T-helper 1 cell treated with Interleukin-12 subunit alpha and Interleukin-12 subunit beta and Interleukin-4 antibody, amounts not matched to agents 30 ng/mL and 1 ng/mL, for 36 hours (primary cell): ENCODE results near the gene COX6A1. TPM values are rescaled to one million over a fixed set of nuclear protein-coding genes. Genes with fewer than 3 reads are reported as not detected.
"Not testable (repeated sequence)": the region's sequence is repeated elsewhere in the genome, so short reads cannot be mapped to it uniquely, and the experiment has no call there.

ENCODE experiments used
- intact Hi-C: fragments of 100-400 bp; cut with micrococcal nuclease; formaldehyde crosslinking; loops from one replicate; pipeline ENCODE4 v1.15.1; 2024
- total RNA-seq: library from RNA; stranded (reverse); gene quantifications from 2 replicates; pipeline ENCODE4 v1.2.3, GENCODE V29; 2022

The COX6A1 gene
- total RNA-seq, 1 donor from 2014 or later = 280 TPM

DNA sequence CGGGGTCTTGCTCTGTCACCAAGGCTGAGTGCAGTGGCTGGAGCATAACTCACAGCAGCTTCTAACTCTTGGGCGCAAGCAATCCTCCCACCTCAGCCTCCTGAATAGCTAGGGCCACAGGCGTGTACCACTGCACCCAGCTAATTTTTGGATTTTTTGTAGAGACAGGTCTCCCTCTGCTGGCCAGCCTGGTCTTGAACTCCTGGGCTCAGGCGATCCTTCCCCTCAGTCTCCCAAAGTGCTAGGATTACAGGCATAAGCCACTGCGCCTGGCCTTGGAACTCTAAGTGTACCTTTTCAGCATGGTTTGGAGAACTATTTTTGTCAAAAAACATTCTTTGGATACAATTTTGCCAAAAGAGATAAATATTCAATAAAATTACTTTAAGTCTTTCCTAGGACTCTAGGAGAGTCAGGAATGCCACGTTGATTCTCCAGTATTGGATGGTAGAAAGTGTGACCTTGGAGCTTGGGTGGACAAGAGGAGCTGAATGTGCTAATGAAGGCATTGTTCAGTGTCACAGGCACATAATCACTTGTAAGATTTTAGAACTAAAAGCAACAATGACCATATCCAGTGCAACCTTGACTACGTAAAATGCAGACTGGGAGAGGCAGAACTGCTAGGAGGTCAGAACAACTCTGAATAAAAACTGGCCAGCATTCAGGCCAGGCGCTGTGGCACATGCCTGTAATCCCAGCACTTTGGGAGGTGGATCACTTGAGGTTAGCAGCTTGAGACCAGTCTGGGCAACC, 28.8 kb downstream of the COX6A1 start:
- intact Hi-C loops = loop anchor here (1.0 kb wide), 1 partner anchor 12 kb away; no protein-coding TSS in a partner anchor

DNA sequence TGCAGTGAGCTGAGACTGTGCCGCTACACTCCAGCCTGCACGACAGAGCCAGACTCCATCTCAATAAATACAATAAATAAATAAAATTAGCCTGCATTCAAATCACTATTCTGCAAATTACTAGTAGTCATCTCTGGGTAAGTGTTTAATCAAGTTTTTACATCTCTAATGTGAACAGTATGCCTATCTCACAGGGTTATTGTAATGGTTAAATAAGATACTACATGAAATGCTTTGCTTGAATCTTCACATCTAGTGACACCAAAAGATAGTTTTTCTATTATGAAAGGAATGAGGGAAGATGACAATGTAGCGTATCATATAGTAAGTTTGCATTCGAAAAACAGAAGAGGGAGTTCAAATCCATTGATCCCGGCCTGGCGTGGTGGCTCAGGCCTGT, 29.5 kb downstream of the COX6A1 start:
- intact Hi-C loops = no loop called here

DNA sequence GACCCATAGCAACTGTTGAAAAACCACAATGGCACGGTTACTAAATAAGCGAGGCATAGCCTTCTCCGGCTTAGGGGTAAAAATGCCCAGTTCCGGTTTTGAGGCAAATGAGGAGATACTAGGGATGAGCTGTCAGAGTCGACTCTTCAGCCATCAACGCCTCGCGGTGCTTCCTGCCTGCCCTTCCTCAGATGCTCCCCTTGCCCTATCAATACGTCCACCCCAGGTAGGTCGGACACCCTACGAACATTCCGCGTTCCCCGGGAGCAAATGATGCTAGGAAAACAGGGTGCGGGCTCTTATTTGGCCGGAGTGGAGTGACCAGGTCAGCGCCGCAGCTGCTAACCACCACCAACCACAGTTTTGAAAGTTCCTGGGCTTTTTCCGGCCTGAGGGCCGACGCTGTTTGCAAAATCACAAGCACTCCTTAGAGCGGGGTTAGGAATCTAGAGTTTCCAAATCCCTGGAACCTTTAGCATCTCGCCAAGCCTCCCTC, 30.5 kb downstream of the COX6A1 start:
- intact Hi-C loops = loop anchor here (1.0 kb wide), 1 partner anchor 112 kb away; no protein-coding TSS in a partner anchor

DNA sequence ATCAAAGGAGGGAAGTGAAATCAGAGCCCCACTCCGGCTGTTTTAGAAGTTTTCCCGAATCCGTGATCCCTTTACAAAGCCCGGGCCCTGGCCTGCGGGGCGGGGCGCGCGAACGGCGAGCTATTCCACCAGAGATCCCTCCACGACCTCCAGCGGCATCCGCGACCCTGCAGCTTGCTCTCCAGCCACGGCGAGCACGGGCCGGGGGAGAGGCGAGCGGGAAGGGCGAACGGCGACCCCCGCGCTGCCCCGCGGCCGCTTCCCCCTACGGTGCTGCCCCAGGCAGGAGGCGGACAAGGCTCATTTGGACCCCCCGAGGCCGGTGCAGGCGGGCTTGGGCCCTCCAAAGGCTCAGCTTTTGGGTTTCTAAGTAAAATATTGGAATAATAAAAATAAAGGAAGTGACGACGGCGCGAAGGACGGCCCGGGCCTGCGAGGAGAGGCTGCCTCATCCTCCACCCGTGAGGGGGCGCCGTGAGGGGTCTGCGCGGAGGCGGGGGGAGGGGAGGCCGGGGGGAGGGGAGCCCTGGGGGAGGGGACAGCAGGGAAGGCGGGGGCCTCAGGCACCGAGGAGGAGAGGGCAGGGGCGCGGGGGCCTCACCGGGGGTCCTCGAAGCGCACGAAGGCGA, 31.0 kb downstream of the COX6A1 start:
- intact Hi-C loops = loop anchor here (1.0 kb wide), 10 partner anchors 23 to 167 kb away; partner anchors contain the start of genes COQ5, COX6A1, DYNLL1 and GATC

DNA sequence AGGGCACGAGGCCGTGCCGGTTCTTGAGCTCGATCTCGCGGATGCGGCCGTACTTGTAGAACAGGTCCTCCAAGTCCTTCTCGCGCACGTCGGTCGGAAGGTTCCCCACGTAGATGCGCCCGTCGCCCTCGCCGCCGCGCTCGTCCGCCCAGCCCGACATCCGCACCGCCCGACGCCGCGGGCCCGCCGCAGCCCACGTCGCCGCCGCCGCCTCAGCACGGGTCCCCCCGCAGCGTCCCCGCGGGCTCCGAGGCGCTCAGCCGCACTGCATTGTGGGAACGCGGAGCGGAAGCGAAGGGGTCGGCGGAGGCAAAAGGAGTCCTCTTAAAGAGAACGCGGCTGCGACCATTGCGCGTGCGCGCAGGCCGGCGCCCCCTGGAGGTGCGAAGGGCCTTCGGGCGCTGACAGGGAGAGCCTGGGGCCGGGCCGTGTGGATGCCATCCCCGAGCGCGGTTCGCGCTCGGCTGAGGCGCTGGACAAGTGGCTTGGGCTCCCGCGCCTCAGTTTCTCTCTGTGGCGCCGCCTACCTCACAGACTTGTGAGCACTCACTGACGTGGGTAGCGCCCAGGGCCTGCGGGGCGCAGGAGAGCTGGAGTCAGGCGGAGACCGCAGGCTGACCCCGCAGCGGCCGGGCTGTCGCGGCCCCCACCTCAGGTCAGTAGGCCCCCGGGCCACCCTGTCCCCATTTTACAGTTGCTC, 31.7 kb downstream of the COX6A1 start, which contains the start of gene SRSF9:
Gene SRSF9 (minus strand): TSS at position 299 of the 700 bp plus-strand sequence. CDS start 139 bp downstream, at position 160.
- intact Hi-C loops = loop anchor here (1.0 kb wide), 10 partner anchors 23 to 217 kb away; partner anchors contain the start of genes COQ5, COX6A1, DYNLL1 and GATC

DNA sequence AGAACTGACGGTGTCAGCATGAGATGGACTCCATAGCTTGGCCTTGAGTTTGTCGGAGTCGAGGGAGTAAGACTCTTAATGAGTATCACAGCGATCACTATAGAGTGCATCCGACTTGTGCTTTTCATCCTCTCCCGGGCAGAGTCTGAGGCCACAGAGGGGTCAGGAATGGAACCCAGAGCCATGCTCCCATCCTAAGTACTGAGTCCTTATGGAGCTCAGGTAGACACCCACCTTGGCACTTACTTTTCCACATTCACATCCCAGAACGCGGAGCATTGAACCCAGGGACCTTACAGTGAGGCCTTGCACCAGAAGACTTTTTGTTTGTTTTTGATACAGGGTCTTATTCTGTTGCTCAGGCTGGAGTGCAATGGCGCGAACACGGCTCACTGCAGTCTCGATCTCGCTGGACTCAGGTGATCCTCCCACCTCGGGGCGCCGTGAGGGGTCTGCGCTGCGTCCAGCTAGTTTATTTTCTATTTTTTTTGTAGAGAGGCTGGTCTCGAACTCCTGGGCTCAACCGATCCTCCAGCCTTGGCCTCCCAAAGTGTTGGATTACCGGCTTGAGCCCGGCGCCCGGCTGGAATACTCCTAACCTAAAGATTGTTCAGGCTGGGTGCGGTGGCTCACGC, 32.4 kb downstream of the COX6A1 start:
- intact Hi-C loops = loop anchor here (1.0 kb wide), 1 partner anchor 216 kb away; no protein-coding TSS in a partner anchor

DNA sequence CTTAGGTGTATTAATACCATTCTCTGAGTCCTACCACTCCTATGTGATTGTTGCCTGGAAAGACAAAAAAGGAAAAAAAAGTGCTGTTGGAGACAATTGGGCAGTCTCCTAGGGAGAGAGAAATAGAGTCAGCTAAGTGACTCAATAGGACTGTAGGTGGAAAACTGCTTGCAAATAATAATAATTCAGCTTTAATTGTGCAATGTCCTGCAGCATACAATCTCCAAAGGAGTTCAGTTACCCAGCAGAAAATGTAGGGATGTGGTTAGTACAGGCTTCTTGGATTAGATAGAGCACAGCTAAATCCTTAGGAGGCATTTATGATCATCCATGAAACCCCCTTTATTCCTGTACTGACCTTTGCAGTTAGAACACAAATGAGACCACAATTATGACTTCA, 34.6 kb downstream of the COX6A1 start:
- intact Hi-C loops = no loop called here

DNA sequence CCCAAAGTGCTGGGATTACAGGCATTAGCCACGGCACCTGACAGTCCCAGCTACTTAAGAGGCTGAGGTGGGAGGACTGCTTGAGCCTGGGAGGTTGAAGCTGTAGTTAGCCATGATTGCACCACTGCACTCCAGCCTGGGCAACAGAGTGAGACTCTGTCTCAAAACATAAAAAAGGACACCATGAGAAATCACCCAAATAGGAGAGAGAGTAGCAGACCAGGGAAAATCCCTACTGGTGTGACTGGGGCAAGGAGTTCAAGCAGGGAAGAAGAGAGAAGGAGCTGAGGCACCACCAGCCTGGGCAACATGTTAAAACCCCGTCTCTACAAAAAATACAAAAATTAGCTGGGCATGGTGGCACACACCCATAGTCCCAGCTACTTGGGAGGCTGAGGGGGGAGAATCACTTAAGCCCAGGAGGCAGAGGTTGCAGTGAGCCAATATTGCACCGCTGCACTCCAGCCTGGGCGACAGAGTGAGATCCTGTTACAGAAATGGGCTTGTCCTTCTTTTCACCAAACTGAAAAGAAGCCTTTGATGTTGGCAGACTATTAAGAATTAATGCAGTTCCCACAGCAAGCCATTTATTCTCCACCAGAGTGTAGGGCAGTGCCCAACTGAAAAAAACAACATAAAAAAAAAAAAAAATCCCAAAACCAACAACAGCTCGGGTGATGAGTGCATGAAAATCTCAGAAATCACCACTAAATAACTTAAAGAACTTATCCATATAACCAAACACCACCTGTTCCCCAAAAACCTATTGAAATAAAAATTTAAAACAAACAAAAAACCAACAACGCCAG, 36.1 kb downstream of the COX6A1 start:
- intact Hi-C loops = no loop called here

DNA sequence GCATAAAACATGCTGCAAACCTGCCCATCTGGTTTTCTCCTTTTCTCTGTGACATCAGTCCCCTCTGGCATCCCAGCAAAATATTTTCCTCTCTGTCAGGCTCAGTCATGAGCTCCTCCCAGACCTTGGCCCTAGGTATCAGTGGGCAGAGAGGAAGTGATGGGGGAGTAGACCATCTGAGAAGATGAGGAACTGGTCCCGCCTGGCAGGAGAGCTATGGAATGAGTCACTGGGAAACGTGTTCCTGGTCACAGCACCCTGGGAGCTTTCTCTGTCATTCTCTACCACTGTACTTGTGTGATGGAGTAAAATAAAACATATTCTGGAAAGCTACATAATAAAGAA, 36.7 kb downstream of the COX6A1 start:
- intact Hi-C loops = no loop called here

DNA sequence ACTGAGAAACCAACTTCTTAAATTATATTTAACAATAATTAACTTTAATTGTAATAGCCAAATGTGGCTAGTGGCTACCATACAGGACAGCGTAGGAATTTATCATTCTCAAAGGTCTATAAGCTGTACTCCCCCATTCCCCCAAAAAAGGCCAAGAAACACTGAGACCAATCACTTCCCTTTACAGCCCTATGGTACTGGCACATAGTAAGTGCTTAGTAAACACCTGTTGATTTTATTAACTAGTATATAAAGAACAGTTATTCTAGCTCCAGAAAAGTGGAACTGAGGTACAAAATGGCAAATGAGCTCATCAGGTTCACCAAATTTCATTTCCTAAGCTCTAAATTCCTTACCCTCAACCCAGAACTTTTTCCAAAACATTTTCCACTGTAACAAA, 37.7 kb downstream of the COX6A1 start:
- intact Hi-C loops = no loop called here

DNA sequence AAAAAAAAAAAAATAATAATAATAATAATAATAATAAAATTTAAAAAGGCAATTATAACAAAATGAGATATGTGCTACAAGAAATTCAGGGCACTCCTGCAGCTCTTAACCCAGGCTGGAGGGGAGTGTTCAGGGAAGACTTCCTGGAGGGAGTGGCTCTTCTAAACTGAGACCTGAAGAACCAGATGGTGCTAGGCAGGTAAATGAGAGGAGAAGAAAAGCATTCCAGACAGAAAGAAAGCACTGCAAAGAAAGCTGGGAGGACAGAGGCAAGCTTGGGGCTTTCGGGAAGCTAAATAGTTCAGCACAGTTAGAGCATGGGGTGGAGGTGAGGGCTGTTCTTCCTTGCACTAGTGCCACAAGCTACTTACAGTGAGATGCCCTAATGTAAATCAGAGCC, 41.5 kb downstream of the COX6A1 start:
- intact Hi-C loops = no loop called here

DNA sequence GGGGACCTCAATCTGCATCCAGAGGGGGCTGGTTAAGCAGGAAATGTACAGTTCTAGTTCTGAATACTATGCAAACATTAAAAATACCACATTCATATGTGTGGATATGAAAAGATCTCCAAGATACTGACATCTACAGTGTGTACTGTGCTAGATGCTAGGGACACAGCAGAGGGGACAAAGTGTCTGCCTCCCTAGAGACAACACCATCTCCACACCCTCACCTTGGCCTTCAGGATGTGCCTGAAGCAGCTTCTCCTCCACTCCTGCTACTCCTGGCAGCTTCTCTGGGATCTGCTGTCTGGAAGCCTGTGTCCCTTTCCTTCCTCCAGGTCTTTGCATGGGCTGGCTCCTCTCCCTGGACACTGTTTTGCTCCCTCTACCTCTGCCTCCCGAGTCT, 42.3 kb downstream of the COX6A1 start:
- intact Hi-C loops = no loop called here

DNA sequence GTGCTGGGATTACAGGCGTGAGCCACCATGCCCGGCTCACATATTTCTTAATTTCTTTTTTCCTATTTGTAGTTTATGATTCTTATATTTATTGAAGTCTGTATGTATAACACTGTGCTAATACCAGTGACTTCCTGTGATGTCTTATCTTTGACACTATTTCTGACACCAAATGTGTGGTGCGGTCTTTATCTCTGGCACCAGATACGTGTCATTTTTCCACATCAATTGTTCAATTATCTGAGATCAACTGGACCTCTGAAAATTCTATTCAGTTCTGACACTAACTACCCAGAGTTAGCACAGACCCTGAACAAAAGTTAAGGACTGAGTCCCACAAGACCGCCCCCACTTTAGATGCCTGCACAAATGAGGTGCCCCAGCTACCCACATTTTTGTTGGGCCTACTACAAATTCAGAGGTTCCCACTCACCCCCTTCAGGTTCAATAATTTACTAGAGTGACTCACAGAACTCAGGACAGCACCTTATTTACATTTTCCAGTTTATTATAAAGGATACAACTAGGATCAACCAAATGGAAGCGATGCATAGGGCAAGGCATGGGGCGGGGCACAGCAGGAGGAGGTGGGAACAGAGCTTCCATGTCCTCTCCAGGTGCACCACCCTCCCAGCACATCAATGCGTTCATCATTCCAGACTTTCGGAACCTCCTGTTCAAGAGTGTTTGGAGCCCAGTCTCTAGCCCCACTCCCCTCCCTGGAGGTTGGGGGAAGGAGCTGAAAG, 43.3 kb downstream of the COX6A1 start:
- intact Hi-C loops = no loop called here

DNA sequence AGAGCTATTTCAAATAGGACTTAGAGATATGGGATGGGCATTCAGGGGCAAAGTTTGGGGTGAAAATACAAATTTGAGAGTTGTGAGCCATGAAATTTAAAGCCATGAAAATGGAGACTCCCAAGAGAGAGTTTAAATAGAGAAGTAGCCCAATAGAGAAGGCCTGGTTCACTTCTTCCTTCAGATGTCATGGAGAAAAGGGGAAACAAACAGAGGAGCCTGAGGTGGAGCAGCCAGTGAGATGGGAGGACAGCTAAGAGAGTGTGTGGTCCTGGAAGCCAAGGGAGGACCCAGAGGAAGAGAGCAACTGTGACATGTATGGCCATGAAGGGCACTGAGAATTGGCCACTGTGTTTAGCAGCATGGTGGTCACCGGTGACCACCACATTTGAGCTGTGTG, 45.7 kb downstream of the COX6A1 start:
- intact Hi-C loops = no loop called here

DNA sequence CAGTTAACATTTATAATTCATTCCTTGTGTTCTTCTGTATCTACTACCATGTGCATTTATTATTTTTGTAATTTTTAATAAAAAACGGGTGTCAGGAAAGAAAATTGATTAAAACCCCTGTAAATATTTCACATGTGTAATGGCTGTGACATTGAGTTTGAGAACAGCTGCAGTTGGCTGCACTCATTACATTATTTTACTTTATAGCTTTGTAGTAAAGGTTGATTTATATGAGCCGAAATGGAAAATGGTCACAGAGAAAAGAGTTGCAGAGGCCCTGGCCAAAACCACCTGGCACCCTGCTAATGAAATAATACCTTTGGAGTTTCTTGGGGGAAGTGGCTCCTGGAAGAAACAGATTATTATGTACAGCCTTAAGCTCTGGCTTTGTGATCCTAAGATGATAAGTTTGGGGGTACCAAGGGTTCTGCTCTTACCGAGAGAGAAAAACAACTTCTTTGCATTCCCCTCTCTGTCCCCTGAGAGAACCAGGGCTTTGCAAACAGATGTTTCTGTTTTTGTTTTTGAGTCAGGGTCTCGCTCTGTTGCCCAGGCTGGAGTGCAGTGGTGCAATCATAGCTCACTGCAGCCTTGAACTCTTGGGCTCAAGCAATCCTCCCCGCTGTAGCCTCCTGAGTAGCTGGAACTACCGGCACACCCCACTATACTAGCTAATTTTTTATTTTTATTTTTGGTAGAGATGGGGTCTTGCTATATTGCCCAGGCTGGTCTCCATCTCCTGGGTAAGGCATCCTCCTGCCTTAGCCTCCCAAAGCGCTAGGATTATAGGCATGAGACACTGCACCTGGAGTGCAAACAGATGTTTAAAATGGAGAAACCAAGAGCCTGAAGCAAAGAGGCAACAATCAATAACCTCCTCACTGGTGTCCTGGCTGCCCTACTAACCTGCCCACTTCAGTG, 48.3 kb downstream of the COX6A1 start:
- intact Hi-C loops = no loop called here

DNA sequence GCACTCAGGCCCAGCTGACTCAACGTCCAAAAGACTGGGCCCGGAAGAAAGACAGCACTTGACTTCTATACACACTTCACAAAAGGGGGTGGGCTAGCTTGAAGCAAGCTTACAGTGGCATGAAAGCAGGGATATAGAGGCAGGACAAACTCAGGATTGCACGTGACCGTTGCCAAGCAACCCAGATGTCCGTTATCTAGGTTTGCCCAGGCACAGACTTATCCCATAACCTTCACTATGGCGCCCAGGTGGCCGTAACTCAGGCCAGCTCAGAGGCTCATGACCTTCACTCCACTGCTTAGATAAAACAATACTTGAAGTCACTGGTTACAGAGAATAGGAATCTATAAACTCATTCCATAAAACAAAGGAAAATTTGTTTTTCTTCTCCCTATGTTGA, 49.6 kb downstream of the COX6A1 start:
- intact Hi-C loops = not testable (repeated sequence)

DNA sequence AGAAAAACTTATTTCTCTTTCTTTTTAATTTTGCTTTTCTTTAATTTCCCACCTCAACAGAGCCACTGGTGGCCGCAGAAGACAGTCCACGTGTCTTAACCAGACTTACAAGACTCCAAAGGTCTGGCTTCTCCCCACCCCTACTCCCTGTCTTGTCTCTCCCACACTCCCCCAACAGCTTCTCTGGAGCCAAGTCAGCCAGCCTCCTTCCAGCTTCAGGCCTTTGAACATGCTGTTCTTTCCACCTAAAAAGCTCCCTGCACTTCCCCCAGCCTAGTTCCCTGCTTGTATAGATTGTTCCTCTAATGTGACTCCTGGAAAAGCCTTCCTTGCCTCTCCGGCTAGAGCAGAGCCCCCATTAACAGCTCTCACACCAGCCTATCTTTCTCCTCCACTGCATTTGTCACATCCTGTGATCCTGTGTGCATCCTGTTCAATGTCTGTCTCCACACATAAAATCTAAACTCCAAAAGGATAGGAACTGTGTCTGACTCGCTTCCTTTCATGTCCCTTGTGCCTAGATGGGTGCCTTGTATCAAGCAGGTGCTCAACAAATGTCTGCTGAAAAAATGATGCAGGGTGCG, 50.2 kb downstream of the COX6A1 start:
- intact Hi-C loops = no loop called here

DNA sequence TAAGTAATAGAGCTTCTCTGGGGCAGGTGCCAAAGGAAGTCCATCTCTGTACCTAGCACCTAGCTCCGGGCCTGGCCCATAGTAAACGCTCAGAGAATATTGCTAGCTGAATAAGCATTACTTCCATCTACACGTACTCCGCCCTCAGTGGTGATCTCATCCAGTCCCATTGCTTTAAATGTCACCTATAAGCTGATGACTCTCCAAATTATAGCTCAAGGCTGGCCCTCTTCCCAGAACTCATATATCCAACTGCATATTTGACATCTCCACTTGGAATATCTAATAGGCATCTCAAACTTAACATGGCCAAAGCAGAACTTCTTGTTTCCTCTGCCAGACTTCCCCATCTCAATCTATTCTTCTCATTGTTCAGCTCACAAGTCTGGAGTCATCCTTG, 51.1 kb downstream of the COX6A1 start:
- intact Hi-C loops = no loop called here
